Activated CD8-positive, alpha-beta memory T cell treated with anti-CD3 and anti-CD28 coated beads, Interleukin-2, amount 50 U/mL, for 24 hours (primary cell): ENCODE results near the gene IGBP1.
"Not testable (repeated sequence)": the region's sequence is repeated elsewhere in the genome, so short reads cannot be mapped to it uniquely, and the experiment has no call there.

Experiments
- DNase-seq: peaks from one replicate; pipeline ENCODE4 v3.0.0-alpha.2; 2020; ENCODE audit errors: extremely low read depth

IGBP1 gene

DNA sequence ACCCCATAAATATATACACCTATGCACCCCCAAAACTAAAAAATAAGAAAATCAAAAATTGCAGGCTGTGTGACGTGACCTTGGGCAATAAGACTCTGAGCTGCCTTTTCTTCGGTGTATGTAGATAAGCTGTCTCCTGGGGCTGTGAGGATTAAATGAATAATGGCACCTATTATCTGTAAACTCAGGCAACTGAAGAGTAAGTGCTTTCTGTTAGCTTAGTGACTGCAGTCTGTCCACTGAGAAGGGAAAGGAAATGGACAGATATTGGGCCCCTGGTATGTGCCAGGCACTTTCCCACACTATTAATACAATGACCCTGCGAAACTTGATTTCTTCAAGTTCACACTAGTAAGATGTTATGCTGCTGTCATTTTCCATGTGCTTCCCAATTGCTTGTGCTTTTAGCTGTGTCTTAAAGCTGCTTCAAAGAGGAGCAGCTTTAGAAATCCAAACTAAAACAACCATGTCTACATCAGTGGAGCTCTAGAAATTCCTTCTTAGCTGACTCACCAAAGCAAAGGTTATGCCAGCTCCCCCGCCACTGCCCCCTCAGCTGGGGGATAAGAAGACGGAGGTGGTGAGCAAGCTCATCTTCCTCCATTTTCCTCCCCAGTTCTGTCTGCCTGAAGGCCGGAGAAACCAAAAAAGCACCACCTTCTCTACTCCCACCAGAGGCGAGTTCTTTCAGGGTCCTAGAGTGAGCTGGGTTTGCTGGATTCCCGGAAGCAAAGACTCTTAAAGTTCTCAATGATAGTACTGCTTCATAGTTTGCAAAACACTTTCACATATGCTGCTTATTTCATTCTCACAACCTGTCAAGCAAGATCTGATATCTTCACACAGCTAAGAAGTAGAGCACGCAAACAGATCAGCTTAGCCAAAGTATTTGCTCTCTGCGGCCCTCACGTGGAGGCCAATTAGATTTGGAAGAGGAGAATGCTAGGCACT lies 35.3 kb downstream of the IGBP1 start:
- no peak for DNase-seq

DNA sequence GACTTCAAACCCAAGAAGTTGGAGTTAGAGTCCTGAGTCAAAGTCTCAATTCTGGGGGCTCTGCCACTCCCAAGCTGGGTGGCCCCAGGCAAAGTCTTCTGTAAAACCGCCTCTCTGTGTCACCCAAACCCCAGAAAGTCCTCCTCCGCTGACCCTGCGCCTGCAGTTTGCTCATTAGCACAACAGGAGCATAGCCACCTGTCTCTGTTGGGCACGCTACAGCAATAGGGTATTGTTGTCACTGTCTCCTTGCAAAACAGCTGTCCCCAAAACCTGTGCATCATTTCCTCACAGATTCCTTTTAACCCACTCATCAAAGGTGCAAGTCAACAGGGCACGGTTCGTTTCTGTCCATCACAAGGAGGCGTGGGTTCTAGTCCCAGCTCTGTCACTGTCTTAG lies 36.0 kb downstream of the IGBP1 start:
- DNase-seq: no peak

DNA sequence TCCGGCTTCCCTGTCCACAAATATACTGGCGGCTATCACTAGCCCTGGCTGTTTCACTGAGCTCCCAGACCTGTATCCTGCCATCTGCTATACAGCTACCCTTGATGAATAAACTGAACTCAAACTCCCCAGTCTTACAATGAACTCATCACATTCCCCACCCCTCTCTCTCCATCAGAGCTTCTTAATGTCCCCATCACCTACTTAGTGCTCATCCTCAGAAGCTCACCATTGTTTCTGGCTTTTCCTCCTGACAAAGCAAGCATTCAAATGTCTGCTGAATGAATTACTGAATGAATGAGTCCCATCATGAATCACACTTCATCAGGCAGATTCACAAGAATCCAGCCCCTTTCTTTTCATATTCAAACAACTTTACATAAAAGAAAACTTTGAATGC lies 38.4 kb downstream of the IGBP1 start:
- no peak for DNase-seq

DNA sequence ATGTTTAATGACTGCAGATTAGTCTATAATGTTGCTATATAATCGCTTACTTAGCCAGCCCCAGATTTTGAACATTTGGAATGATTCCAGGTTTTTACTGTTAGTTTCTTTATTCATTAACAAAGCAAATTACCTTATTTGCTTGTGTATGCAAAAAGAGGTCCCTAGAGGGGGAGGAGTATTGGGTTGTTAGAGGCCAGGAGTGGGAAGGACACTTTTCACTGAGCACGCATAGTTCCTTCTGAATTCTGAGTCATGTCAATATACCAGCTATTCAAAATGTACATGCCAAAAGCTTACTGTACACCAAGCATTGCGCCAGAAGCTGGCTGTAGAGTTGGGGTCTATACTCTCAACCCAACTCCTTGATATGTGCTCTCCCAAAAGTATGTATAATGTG lies 39.0 kb downstream of the IGBP1 start:
- DNase-seq: no peak

DNA sequence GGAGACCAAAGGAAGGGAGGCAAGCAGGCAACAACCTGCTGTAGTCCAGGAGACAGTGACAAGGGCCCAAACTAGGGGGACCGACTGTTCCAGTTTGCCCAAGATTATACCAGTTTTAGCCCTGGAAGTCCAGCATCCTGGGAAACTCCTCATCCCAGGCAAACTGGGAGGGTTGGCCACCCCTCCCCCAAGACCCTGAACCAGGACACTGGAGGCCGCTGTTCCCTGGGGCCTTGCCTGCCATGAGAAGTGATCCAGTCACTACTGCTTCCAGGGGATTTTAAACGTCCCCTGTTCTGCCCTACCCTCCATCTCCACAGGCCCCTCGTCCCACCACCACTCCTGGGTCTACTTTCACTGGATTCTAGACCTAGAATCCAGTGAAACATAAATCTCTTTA lies 39.7 kb downstream of the IGBP1 start:
- no peak for DNase-seq

DNA sequence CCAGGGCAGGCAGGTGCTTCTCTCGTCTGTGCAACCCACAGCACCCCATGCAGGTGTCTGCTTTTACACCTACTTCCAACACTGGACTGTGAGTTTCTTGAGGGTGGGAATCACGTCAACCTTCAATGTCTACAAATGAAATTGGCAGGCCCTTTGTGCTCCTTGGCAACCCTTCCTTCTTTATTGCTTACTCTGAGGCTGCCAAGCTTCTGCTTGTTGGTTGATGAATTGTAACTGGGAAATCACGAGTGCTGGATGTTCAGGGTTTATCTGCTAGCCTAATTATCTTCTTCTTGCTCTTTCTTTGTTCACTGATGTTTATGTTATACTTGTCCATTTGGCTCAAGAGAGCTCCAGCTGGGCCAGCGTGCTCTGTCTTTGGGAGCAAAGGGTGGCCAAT lies 41.5 kb downstream of the IGBP1 start:
- no peak for DNase-seq

DNA sequence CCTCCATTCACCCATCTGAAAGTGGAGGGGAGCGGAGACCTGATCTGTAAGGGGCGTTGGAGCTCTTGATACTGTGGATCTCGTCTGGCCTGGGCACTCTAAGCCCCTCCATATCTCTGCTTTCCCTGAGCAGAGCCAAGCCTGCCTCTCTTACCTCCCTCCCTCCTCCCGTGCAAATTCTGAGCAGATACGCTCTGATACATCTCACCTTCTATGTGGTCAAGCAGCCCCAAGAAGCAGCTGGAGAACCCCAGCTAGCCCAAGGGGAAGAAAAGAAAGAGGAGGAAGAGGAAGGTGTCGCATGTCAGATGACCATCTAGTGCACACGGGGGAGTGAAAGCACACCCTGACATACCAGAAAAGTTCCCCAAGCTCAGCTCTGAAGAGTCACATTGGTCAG lies 42.1 kb downstream of the IGBP1 start:
- DNase-seq: no peak

DNA sequence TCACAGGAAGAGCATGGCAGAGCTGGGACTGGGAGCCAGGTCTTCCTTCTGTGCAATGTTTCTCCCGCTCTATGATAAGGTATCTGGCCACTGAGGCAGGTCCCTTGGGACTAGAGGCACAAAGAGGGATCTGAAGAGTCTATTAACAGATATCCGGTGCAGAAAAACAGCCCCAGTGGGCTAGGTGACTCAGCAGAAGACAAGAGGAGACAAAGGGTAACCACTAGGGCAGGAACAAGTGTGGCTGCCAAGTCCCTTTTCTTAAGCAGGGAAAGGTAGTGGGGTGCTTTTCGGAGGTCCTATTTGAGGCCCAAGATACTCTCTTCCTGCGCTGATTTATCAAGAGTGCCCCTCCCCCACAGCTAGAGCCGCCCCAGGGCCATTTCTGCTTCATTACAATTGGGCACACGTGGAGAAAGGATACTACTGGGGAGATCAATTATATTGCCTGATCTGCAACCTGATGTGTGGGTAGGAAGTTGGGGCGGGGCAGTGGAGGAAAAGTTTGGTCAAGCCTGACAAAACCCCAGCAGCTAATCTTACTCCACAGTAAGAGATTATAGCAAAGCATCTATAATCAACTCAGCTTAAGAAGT lies 43.8 kb downstream of the IGBP1 start, which contains the start of gene DGAT2L6:
DGAT2L6 (plus strand) TSS at position 546 of the 596 bp plus-strand sequence. CDS start 100 bp downstream, outside the sequence.
- no peak for DNase-seq

DNA sequence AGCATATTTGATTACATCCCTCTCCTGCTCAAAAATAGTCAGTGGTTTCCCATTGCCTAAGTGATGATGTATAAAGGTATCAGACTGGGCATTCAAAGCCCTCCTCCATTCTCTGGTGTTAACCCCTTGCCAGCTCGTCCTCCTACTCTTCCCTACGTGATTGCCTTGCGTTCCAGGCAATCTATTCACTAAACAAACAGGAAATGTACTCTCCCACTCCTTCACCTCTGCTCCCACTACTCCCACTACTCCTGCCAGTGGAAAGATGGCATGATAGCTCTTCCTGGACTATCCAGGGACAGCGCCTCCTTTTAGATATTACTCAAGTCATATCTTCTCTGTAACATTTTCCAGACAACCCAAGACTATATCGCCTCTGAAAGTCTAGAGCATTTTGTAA lies 49.8 kb downstream of the IGBP1 start:
- no peak for DNase-seq

DNA sequence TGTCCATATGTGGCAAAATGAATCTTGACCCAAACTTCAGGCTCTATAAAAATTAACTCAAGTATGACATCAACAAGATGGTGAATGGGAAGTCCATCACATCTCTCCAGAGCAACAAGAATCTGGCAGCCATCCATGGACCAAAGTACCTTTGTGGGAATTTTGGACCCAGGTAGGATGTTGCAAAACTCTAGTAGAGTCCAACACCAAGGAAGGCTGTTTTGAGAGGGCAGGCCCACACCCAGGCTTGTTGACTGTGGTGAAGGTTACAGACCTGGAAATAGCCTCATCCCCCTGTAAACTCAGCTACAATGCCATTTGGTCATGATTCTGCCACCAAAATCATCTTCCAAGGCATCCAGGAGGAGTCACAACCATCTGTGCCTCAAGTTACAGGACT lies 57.0 kb downstream of the IGBP1 start:
- DNase-seq: no peak

DNA sequence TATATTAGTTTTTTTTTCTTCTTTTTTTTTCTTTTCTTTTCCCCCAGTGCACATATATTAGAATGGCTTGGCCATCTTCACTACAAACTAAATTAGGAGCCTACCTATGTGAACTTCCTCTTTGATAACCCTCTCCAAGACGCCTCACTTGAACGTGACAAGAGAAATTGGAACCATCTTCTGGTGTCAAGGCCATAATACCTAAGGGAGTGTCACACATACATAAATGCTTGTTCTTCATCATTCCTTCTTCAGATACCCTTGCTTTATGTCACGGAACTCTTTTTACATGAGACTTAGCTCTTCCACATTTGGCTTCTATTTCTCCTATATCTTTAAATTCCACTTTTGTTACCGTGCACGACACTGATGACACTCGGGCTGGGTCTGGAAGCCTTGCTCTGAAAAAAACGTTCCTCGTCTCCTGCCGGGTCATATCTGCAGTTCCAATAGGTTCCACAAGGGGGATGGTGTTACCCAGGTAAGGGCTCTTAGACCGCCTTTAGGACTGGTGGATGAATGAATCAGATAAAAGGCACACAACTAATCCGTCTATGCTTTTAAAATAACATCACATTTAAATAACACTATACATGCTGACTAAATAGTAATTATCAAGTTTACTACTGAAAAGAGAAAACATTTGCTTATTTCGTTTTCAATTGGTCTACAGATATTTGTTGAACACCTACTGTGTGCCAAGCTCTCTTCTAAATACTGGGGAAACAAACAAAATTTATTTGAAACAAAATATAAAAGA lies 63.9 kb downstream of the IGBP1 start:
- peak; percentile 20 for DNase-seq

DNA sequence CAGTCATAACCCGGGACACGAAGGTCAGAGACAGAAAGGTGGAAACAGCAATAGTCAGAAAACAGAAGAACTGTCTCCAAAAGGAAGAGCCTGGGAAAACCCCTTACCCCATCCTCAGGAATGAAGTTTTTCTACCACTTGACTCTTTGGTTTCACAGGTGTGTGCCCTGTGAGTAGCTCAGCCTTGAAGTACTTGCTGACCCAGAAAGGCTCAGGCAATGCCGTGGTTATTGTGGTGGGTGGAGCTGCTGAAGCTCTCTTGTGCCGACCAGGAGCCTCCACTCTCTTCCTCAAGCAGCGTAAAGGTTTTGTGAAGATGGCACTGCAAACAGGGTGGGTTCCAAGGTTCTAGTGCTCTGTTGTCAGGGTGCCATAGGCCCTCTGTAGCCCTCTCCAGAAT lies 68.5 kb downstream of the IGBP1 start:
- no peak for DNase-seq

DNA sequence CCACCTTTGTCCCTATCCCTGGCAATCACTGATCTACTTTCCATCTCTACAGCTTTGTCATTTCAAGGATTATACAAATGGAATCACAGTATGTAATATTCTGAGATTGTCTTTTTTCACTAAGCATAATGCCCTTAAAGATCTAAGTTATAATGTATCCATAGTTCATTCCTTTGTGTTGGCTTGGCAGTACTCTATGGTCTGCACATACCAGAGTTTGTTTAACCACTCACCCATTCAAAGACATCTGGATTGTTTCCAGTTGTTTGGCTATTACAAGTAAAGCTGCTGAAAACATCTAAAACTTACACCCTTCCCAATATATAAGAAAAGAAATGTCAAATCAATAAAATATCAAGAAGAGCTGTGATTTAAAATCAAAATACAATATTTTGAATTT lies 75.2 kb downstream of the IGBP1 start:
- no peak for DNase-seq

DNA sequence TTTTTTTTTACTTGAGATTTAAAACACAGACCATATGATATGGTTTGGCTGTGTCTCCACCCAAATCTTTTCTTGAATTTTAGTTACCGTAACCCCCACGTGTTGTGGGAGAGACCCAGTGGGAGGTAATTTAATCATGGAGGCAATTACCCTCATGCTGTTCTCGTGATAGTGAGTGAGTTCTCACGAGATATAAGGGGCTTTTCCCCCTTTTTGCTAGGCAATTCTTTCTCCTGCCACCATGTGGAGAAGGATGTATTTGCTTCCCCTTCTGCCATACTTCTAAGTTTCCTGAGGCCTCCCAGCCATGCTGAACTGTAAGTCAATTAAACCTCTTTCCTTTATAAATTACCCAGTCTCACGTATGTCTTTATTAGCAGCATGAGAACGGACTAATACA lies 76.3 kb downstream of the IGBP1 start:
- not testable (repeated sequence) for DNase-seq
